Tibial nerve (tissue), 4 donors: ENCODE data around the gene YPEL2. TPM values are rescaled to one million over a fixed set of nuclear protein-coding genes. Genes with fewer than 3 reads are reported as not detected.

Source experiments
- DNase-seq, 2 donors: peaks; one replicate each; pipeline ENCODE4 v3.0.0-alpha.2; 2019; ENCODE audit warnings: low spot score in 2 of 2
- H3K27ac ChIP-seq, 4 donors: fragments of 200-600 bp; sonication (generic) in 3 of 4; one replicate each; pipeline ENCODE4 v1.5.1; 2017 to 2019; ENCODE audit warnings: mild to moderate bottlenecking in 1 of 4
- H3K27me3 ChIP-seq, 2 donors: fragments of 200-600 bp; sonication (generic) in 1 of 2; one replicate each; pipeline versions ENCODE4 v1.5.1 to v1.6.0; 2017 to 2019
- H3K36me3 ChIP-seq, 3 donors: fragments of 200-600 bp; sonication (generic); one replicate each; pipeline ENCODE4 v1.5.1; 2018 to 2019
- H3K4me1 ChIP-seq, 4 donors: fragments of 200-600 bp; sonication (generic) in 3 of 4; one replicate each; pipeline ENCODE4 v1.5.1; 2017 to 2019
- H3K4me3 ChIP-seq, 4 donors: fragments of 200-600 bp; sonication (generic) in 3 of 4; one replicate each; pipeline ENCODE4 v1.5.1; 2017 to 2019; ENCODE audit warnings: mild to moderate bottlenecking in 1 of 4, moderate library complexity in 1 of 4
- H3K9me3 ChIP-seq, 4 donors: fragments of 200-600 bp; sonication (generic) in 3 of 4; one replicate each; pipeline ENCODE4 v1.5.1; 2017 to 2019
- EP300 ChIP-seq, 2 donors: sonication (generic); formaldehyde crosslinking; IDR thresholded peaks; one replicate each; pipeline ENCODE4 v1.6.1; 2017; ENCODE audit warnings: antibody characterized with exemption in 2 of 2, mild to moderate bottlenecking in 1 of 2
- POLR2A ChIP-seq, 2 donors: fragments of 450-650 bp; IDR thresholded peaks; one replicate each; pipeline ENCODE4 v1.6.1; 2017; ENCODE audit warnings: antibody characterized with exemption in 2 of 2, mild to moderate bottlenecking in 2 of 2, moderate library complexity in 2 of 2
- WGBS, 2 donors: methylation state at CpG; one replicate each; pipeline ENCODE4 v1.1.5; 2018; 5-methylcytosine and 5-hydroxymethylcytosine counted together
- total RNA-seq, 4 donors: library from RNA; depleted of rRNA; stranded (reverse); fragments of >200 nt; gene quantifications; one replicate each; pipeline ENCODE4 v1.1.0, GENCODE V29; 2016
- TF ChIP-seq, protein P1 (sequence below), 5 experiments: fragments of 200-600 bp in 3 of 5; fragments of 450-650 bp in 2 of 5; sonication (generic) in 3 of 5; IDR thresholded peaks; one replicate each; pipeline ENCODE4 v1.5.1; 2016 to 2019; ENCODE audit warnings: antibody characterized with exemption in 5 of 5, mild to moderate bottlenecking in 3 of 5, moderate library complexity in 2 of 5

YPEL2 gene
- total RNA-seq, 4 donors from 2014 or later: 33.6 to 59.9 (median 48.7) TPM

- H3K36me3 ChIP-seq: no peaks in the 10 kb centered on the region
- 86 to 88% methylated on average over 4 to 5 of the region's 5 CpGs for WGBS, 2 donors
- H3K27me3 ChIP-seq: no peaks in the 10 kb centered on the region
- no peaks in the 10 kb centered on the region for H3K9me3 ChIP-seq
- no peak overlapping the region for H3K27ac ChIP-seq
- TF ChIP-seq POLR2A (IDR thresholded peaks at IDR 0.05) (no peak), EP300 (IDR thresholded peaks at IDR 0.05) (no peak)
- TF ChIP-seq, protein P1, sequence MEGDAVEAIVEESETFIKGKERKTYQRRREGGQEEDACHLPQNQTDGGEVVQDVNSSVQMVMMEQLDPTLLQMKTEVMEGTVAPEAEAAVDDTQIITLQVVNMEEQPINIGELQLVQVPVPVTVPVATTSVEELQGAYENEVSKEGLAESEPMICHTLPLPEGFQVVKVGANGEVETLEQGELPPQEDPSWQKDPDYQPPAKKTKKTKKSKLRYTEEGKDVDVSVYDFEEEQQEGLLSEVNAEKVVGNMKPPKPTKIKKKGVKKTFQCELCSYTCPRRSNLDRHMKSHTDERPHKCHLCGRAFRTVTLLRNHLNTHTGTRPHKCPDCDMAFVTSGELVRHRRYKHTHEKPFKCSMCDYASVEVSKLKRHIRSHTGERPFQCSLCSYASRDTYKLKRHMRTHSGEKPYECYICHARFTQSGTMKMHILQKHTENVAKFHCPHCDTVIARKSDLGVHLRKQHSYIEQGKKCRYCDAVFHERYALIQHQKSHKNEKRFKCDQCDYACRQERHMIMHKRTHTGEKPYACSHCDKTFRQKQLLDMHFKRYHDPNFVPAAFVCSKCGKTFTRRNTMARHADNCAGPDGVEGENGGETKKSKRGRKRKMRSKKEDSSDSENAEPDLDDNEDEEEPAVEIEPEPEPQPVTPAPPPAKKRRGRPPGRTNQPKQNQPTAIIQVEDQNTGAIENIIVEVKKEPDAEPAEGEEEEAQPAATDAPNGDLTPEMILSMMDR (IDR thresholded peaks at IDR 0.05): no peak
- no peak for DNase-seq
- peaks cover 0 to 95% (median 38%) of the 10 kb centered on the region in 4 donors for H3K4me1 ChIP-seq
- no peak overlapping the region for H3K4me3 ChIP-seq
Measured at GRCh38 chr17:59337741-59338299, 6.4 kb downstream of the YPEL2 start.

DNA sequence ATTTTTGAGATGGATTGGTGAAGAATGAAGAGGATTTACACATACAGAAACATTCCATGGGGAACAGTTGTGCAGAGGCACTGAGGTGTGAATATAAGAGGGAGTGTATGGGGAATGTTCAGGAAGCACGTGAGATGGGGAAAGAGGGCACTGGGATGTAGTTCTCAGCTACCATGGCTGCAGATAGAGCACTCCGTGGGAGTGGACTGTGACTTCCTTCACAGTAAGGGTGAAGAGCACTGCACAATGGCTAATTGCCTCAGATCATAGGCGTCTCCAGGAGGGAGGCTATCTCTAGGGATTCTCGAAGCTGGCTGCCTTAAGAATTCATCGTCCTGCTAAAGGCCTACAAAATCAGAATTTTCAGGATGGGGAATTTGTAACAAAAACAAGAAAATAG is 7.0 kb downstream of the YPEL2 start:
- Histone ChIP-seq H3K27ac (peak overlapping the region in 1 of 4 donors; percentile 46), H3K27me3 (no peaks in the 10 kb centered on the region), H3K36me3 (no peaks in the 10 kb centered on the region), H3K9me3 (no peaks in the 10 kb centered on the region), H3K4me3 (no peak overlapping the region), H3K4me1 (peaks cover 0 to 95% (median 35%) of the 10 kb centered on the region in 4 donors)
- no peak for DNase-seq
- 64 to 78% methylated on average over 5 of the region's 5 CpGs for WGBS, 2 donors
- TF ChIP-seq EP300 (IDR thresholded peaks at IDR 0.05) (no peak), POLR2A (IDR thresholded peaks at IDR 0.05) (no peak)
- TF ChIP-seq, protein P1 (IDR thresholded peaks at IDR 0.05): no peak

DNA sequence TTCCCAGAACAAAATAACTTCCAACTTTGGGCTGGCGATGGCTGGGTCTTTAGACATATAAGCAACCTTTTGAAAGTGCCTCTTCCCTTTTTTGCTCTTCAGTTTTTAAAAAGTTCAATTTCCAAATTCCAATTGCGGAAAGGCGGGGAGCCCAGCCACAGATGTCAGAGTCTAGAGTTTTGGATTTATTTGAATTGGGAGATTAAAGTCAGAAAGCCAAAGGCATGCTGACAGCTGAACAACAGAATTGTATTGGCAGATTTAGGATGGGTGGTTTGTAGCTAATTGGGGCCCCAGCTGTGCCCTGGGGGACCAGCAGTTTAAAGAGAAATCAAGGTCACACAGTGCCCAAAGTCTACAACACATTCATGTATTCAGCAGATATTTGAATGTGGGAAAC is 10.5 kb downstream of the YPEL2 start:
- H3K36me3 ChIP-seq: no peaks in the 10 kb centered on the region
- H3K4me3 ChIP-seq: no peak overlapping the region
- H3K4me1 ChIP-seq: peaks cover 0 to 95% (median 24%) of the 10 kb centered on the region in 4 donors
- no peaks in the 10 kb centered on the region for H3K27me3 ChIP-seq
- TF ChIP-seq POLR2A (IDR thresholded peaks at IDR 0.05) (no peak), EP300 (IDR thresholded peaks at IDR 0.05) (no peak)
- TF ChIP-seq, protein P1 (IDR thresholded peaks at IDR 0.05): no peak
- H3K27ac ChIP-seq: no peak overlapping the region
- no peaks in the 10 kb centered on the region for H3K9me3 ChIP-seq
- WGBS, 2 donors: 74 to 77% methylated on average over 3 of the region's 3 CpGs
- no peak for DNase-seq

DNA sequence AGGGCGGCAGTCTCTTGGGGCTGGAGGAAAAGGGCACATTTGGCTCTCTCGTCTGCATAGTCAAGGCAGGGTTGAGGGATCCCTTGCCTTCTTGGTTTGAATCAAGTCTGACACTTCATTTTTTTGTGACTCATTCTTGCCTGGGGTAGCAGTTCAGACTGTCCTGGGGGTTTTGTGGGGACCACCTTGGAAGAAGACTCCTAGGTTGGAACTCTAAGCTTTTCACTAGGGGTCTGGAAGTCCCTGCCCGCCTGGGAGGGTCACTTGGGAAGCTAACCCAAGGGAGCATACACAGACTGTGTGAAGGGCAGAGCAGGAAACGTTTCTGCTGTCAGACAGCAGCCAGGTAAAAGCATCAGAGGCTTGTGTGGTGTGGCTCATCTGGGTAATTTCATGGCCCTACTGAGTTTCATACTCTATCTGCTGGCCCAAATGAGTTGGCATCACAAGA is 11.3 kb downstream of the YPEL2 start:
- peak overlapping the region in 1 of 4 donors; percentile 11 for H3K27ac ChIP-seq
- no peaks in the 10 kb centered on the region for H3K27me3 ChIP-seq
- TF ChIP-seq POLR2A (IDR thresholded peaks at IDR 0.05) (no peak), EP300 (IDR thresholded peaks at IDR 0.05) (no peak)
- TF ChIP-seq, protein P1 (IDR thresholded peaks at IDR 0.05): no peak
- no peaks in the 10 kb centered on the region for H3K9me3 ChIP-seq
- no peaks in the 10 kb centered on the region for H3K36me3 ChIP-seq
- peaks cover 0 to 96% (median 27%) of the 10 kb centered on the region in 4 donors for H3K4me1 ChIP-seq
- H3K4me3 ChIP-seq: no peak overlapping the region
- WGBS, 2 donors: 60 to 66% methylated on average over 4 of the region's 4 CpGs
- DNase-seq: no peak

DNA sequence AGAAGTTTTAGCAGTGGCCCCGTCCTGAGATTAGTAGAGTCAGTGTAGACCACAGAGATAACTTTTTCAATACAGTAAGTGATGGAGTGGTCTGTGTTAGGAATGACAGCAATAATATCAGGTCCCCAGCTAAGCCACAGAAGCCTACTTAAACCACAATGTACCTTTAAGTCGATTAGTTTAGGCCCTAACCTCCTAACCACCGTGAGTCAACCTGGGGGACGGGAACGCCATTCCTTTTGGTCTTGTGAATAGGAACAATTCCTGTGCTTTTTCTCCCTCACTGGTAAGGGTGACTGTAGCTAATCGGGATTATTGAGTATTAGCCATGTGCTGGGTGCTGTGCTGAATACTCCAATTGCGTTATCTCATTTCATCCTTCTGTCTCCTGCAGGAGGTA is 14.0 kb downstream of the YPEL2 start:
- Histone ChIP-seq H3K27me3 (no peaks in the 10 kb centered on the region), H3K9me3 (no peaks in the 10 kb centered on the region), H3K27ac (peak overlapping the region in 1 of 4 donors; percentile 18), H3K4me3 (no peak overlapping the region), H3K4me1 (peaks cover 0 to 97% (median 29%) of the 10 kb centered on the region in 4 donors), H3K36me3 (no peaks in the 10 kb centered on the region)
- DNase-seq: no peak
- 83 to 86% methylated on average over 7 of the region's 7 CpGs for WGBS, 2 donors
- TF ChIP-seq EP300 (IDR thresholded peaks at IDR 0.05) (no peak), POLR2A (IDR thresholded peaks at IDR 0.05) (no peak)
- TF ChIP-seq, protein P1 (IDR thresholded peaks at IDR 0.05): no peak
